WI38 (cell line): ENCODE results near the gene ELF5.

Experiments
- H3K4me3 ChIP-seq: 2 replicates; pipeline ENCODE4 v1.5.1; 2011; ENCODE audit warnings: low read depth, mild to moderate bottlenecking, control low read depth, low read length
- CTCF ChIP-seq: IDR thresholded peaks from 2 replicates; pipeline ENCODE4 v1.5.1; 2012; ENCODE audit warnings: low read depth, mild to moderate bottlenecking, control low read depth, low read length

ELF5 gene

DNA sequence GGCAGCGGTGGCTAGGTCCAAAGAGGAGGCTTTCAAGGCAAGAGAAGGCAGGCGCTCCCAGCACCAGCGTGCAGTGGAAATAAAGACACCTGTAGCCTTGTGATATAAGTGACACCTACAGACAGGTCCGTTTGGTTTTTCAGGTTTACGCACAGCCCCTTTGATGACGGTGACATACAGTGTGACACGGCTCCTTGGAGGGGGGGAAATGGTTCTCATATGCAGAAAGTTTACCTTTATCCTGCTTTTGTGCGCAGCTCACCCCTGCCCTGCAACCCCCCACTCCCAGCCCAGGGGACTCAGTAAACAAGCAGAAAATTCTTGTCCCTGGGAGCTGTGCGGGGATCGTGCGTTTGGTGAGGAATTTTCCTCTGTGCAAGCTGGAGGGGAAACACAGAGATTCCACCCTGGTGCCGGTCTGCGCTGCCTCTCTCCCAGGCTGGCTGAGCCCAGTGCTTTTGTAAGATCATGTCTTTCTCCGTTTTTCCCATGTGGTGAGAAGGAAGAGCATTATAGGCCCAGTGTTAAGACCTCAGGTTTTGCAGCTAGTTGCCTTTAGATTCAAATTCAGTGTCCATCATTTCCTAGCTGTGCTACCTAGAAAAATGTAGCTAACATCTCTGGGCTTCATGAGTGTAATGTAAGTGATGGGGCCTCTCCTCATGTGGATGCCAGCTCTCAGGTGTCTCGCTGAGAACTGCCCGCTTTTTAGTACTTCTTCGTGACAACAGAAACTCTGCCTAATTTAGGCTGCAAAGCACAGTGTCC is at the start of gene ELF5:
Gene ELF5 (minus strand): TSS at position 113 of the 768 bp plus-strand sequence. CDS start 8,045 bp downstream, outside the sequence.
- TF ChIP-seq CTCF = no peak

GRCh38 chr11:34562976-34563375 is 49.4 kb upstream of the ELF5 start:
- no peak overlapping the region for H3K4me3 ChIP-seq
- TF ChIP-seq CTCF = no peak

More for the DNA sequence above, at the start of gene ELF5:
- H3K4me3 ChIP-seq = no peak within 1 kb of the TSS

GRCh38 chr11:34560511-34560910 is 46.9 kb upstream of the ELF5 start:
- TF ChIP-seq CTCF = no peak
- H3K4me3 ChIP-seq = no peak overlapping the region

DNA sequence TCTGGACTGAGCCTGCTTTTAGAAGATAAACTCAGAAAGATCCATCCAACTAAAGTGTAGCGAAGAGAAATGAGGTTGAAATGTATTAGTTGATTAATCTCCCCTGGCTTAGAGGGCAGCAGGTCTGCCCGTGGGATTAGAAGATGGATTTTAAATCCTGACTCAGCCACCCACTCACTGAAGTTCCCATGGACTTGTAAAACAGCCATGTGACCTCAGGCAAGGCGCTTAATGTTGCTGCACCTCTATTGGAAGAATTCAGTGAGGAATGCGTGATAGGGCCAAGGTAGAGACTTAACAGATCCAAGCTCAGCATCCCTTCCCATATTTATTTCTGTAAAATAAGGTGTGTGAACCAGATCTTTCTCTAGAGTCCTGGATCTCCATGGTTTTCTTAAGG is 45.1 kb upstream of the ELF5 start:
- no peak for TF ChIP-seq CTCF
- H3K4me3 ChIP-seq = no peak overlapping the region

GRCh38 chr11:34558211-34558610 is 44.6 kb upstream of the ELF5 start:
- H3K4me3 ChIP-seq = no peak overlapping the region
- no peak for TF ChIP-seq CTCF

- no peak for TF ChIP-seq CTCF
- H3K4me3 ChIP-seq = no peak overlapping the region
These were observed 38.7 kb upstream of the ELF5 start for GRCh38 chr11:34552270-34552669.

DNA sequence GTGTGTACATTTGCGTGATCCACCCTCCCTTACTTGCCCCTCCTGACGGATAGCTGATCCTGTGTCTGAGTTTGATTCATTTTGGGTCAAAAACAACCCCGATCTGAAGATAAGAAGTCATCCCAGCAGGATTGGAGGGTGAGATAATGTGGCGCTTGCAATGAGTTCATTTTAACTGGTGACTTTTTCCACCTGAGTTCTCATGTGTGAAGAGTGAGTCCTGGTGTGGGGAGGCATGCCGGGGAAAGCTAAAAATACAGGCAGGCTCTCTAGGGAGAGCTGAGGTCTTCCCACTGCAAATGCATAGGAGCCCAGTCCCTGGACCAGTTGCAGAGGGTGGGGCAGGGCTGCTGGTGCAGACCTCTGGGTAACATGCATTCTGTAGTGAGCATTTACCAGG is 35.7 kb upstream of the ELF5 start:
- no peak for TF ChIP-seq CTCF
- no peak overlapping the region for H3K4me3 ChIP-seq
